Mesendoderm (in vitro differentiated cells): ENCODE data around the gene LAS1L.
"Not testable (repeated sequence)": the region's sequence is repeated elsewhere in the genome, so short reads cannot be mapped to it uniquely, and the experiment has no call there.

ENCODE experiments used
- DNase-seq: peaks from one replicate; pipeline ENCODE4 v3.0.0; 2013
- H2AK5ac ChIP-seq: 2 replicates; pipeline ENCODE4 v1.6.1; 2013; ENCODE audit warnings: low read length, inconsistent platforms
- H2BK120ac ChIP-seq: 2 replicates; pipeline ENCODE4 v1.6.1; 2013; ENCODE audit warnings: low read depth, mild to moderate bottlenecking, low read length, moderate library complexity, mixed read lengths
- H2BK15ac ChIP-seq: replicated peaks from 2 replicates; pipeline ENCODE4 v1.6.1; 2013; ENCODE audit warnings: low read depth, mild to moderate bottlenecking, moderate library complexity
- H2BK5ac ChIP-seq: 2 replicates; pipeline ENCODE4 v1.6.1; 2013; ENCODE audit warnings: low read length, inconsistent platforms
- H3K18ac ChIP-seq: 2 replicates; pipeline ENCODE4 v1.6.1; 2013; ENCODE audit warnings: mild to moderate bottlenecking, low read length, mixed read lengths
- H3K23ac ChIP-seq: one replicate; pipeline ENCODE4 v1.6.1; 2013; ENCODE audit warnings: low read length
- H3K27ac ChIP-seq: 2 replicates; pipeline ENCODE4 v1.5.1; 2013; ENCODE audit warnings: low read depth, mild to moderate bottlenecking, inconsistent platforms, low read length, moderate library complexity
- H3K27me3 ChIP-seq: 2 replicates; pipeline ENCODE4 v1.6.1; 2013; ENCODE audit warnings: low read length, control low read depth, mild to moderate bottlenecking, inconsistent platforms; ENCODE audit not compliant: insufficient read depth, poor library complexity
- H3K36me3 ChIP-seq: 2 replicates; pipeline ENCODE4 v1.6.1; 2013; ENCODE audit warnings: low read length, inconsistent platforms; ENCODE audit not compliant: control insufficient read depth, insufficient read depth
- H3K4ac ChIP-seq: one replicate; pipeline ENCODE4 v1.6.1; 2013; ENCODE audit warnings: low read depth, mild to moderate bottlenecking, low read length, moderate library complexity
- H3K4me1 ChIP-seq: 2 replicates; pipeline ENCODE4 v1.6.1; 2013; ENCODE audit warnings: low read depth, low read length, inconsistent platforms; ENCODE audit not compliant: control insufficient read depth
- H3K4me2 ChIP-seq: 2 replicates; pipeline ENCODE4 v1.6.1; 2013; ENCODE audit warnings: low read length
- H3K4me3 ChIP-seq: 2 replicates; pipeline ENCODE4 v1.5.1; 2013; ENCODE audit warnings: mild to moderate bottlenecking, low read length
- H3K56ac ChIP-seq: one replicate; pipeline ENCODE4 v1.6.1; 2013; ENCODE audit warnings: low read length
- H3K79me1 ChIP-seq: 2 replicates; pipeline ENCODE4 v1.6.1; 2013; ENCODE audit warnings: low read length, inconsistent platforms
- H3K79me2 ChIP-seq: 2 replicates; pipeline ENCODE4 v1.6.1; 2013; ENCODE audit warnings: mild to moderate bottlenecking, low read length; ENCODE audit not compliant: control insufficient read depth, insufficient read depth
- H3K9ac ChIP-seq: 2 replicates; pipeline ENCODE4 v1.6.1; 2013; ENCODE audit warnings: low read length, inconsistent platforms
- H4K5ac ChIP-seq: one replicate; pipeline ENCODE4 v1.6.1; 2013; ENCODE audit warnings: low read length
- H4K8ac ChIP-seq: one replicate; pipeline ENCODE4 v1.6.1; 2013; ENCODE audit warnings: low read depth, mild to moderate bottlenecking, control low read depth, low read length, moderate library complexity
- WGBS: extraction: QIAGEN DNeasy Blood & Tissue Kit; methylation state at CpG from one replicate; pipeline ENCODE4 v1.1.7; 2013; ENCODE audit warnings: low lambda C conversion rate, missing lambda C conversion rate; ENCODE audit not compliant: insufficient coverage; ENCODE audit errors: extremely low coverage; 5-methylcytosine and 5-hydroxymethylcytosine counted together

LAS1L gene

DNA sequence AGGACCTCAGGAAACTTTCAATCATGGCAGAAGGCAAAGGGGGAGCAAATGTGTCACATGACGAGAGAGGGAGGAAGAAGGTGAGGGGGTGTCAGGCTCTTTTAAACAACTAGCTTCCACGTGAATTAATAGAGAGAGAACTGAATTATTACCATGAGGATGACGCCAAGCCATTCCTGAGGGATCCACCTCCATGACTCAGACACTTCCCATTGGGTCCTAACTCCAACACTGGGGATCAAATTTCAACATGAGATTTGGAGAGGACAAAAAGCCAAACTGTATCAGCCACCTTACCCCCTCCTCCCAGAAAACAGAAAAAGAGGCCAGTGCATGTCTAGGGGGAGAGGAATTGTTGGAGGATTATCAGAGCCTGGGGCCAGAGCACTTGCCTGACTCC is 40.4 kb upstream of the LAS1L start:
- Histone ChIP-seq H4K8ac (no peak overlapping the region), H3K4me3 (no peak overlapping the region), H4K5ac (no peak overlapping the region), H3K36me3 (no peaks in the 10 kb centered on the region), H2AK5ac (no peak overlapping the region), H3K27ac (no peak overlapping the region), H3K27me3 (no peaks in the 10 kb centered on the region), H2BK15ac (no peak overlapping the region), H3K79me2 (no peaks in the 10 kb centered on the region), H3K4me2 (no peak overlapping the region), H2BK120ac (no peak overlapping the region), H3K4me1 (no peaks in the 10 kb centered on the region), H2BK5ac (no peak overlapping the region), H3K56ac (no peak overlapping the region), H3K79me1 (no peaks in the 10 kb centered on the region), H3K9ac (no peak overlapping the region), H3K23ac (no peak overlapping the region), H3K18ac (no peak overlapping the region), H3K4ac (no peak overlapping the region)
- WGBS = no CpG with 5 or more reads among the region's 3 CpGs
- DNase-seq = no peak

DNA sequence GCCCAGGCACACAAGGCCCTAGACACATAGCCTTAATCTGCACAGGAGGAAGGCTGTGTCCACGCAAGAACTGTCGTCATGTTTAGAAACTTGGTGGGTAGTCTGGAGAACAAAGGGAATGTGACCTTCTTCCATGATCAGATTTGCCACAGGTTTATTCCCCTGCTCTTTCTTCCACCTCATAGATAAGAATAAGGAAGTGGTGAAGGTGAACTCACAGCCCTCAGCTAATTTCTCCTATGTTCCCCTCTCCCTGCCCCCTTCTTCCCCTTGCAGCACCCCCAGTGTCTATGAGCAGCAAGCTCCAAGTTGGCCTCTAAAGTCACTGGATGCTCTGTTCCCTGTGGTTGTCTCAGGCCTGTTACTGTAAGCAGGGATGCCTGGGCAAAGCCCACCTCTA is 39.8 kb upstream of the LAS1L start:
- Histone ChIP-seq H3K79me2 (no peaks in the 10 kb centered on the region), H4K8ac (no peak overlapping the region), H2BK5ac (no peak overlapping the region), H3K79me1 (no peaks in the 10 kb centered on the region), H3K9ac (no peak overlapping the region), H3K4me3 (no peak overlapping the region), H3K56ac (no peak overlapping the region), H3K23ac (no peak overlapping the region), H4K5ac (no peak overlapping the region), H3K4me1 (no peaks in the 10 kb centered on the region), H3K27ac (no peak overlapping the region), H3K18ac (no peak overlapping the region), H3K27me3 (no peaks in the 10 kb centered on the region), H2AK5ac (no peak overlapping the region), H2BK15ac (no peak overlapping the region), H3K4ac (no peak overlapping the region), H2BK120ac (no peak overlapping the region), H3K4me2 (no peak overlapping the region), H3K36me3 (no peaks in the 10 kb centered on the region)
- WGBS = no CpG with 5 or more reads among the region's 2 CpGs
- DNase-seq = no peak

DNA sequence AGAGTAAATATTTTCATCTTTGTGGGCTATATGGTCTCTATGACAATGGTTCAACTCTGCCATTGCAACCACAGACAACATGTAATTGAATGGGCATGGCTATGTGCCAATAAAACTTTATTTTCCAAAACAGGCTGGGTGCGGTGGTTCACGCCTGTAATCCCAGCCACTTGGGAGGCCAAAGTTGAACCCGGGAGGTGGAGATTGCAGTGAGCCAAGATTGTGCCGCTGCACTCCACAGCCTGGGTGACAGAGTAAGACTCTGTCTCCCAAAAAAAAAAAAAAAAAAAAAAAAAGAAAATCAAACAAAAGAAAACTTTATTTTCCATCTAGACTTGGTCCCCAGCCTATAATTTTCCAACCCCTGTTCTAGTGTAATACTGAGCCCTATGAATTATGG is 38.4 kb upstream of the LAS1L start:
- no peaks in the 10 kb centered on the region for H3K27me3 ChIP-seq
- H3K36me3 ChIP-seq = no peaks in the 10 kb centered on the region
- H3K23ac ChIP-seq = no peak overlapping the region
- no peaks in the 10 kb centered on the region for H3K79me2 ChIP-seq
- H3K9ac ChIP-seq = no peak overlapping the region
- no peak for DNase-seq
- H3K4ac ChIP-seq = no peak overlapping the region
- no peak overlapping the region for H2BK5ac ChIP-seq
- H4K5ac ChIP-seq = no peak overlapping the region
- no peak overlapping the region for H3K27ac ChIP-seq
- no peaks in the 10 kb centered on the region for H3K4me1 ChIP-seq
- H3K56ac ChIP-seq = no peak overlapping the region
- H2BK120ac ChIP-seq = no peak overlapping the region
- no peak overlapping the region for H3K4me3 ChIP-seq
- no peak overlapping the region for H2BK15ac ChIP-seq
- no peaks in the 10 kb centered on the region for H3K79me1 ChIP-seq
- no peak overlapping the region for H3K18ac ChIP-seq
- H3K4me2 ChIP-seq = no peak overlapping the region
- H2AK5ac ChIP-seq = no peak overlapping the region
- no CpG with 5 or more reads among the region's 4 CpGs for WGBS
- no peak overlapping the region for H4K8ac ChIP-seq

DNA sequence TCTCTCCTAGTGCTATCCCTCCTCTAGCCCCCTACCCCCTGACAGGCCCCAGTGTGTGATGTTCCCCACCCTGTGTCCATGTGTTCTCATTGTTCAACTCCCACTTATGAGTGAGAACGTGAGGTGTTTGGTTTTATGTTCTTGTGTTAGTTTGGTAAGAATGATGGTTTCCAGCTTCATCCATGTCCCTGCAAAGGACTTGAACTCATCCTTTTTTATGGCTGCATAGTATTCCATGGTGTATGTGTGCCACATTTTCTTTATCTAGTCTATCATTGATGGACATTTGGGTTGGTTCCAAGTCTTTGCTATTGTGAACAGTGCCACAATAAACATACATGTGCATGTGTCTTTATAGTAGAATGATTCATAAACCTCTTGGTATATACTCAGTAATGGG is 28.3 kb upstream of the LAS1L start:
- no CpG with 5 or more reads among the region's 1 CpG for WGBS
- not testable (repeated sequence) for H3K27me3 ChIP-seq

DNA sequence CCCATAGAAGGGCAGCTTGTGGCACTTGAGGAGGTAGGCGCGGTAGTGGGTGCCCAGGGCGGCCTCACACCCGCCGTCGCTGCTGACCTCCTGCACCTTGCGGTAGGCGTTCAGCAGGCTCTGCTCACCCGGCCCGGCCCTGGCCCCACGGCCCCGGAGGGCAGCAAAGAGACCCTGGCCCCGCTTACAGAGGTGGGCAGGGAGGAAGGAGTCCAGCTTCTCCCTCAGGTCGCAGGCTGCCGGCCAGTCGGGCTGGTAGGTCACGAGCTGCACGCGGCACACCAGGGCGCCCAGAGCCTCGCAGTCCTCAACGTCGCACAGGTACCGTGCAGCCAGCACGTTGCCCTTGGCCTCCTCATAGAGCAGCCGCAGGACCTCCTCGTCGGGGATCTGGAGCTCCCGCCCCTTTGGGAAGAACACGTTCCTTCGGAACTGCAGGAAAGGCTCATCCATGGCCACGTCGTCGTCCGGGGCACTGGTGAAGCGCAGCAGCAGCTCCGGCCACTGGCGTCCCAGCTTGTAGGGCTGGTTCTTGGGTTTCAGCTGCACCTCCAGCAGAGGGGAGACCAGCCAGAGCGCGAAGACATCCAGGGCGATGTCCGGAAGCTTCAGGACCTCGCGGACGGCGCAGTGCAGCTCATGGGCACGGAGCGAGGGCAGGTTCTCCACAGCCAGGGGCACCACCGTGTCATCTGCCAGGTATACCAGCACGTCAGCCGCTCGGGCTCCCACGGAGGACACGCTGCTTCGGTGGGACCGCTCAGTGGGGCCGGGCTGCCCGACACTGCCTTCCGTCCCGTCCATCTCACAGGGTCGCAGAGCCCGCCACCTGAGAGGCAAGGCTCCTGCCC is 17.1 kb upstream of the LAS1L start:
- Histone ChIP-seq H2BK120ac (no peak overlapping the region), H3K79me1 (no peaks in the 10 kb centered on the region), H3K4me3 (no peak overlapping the region), H3K27ac (no peak overlapping the region), H3K18ac (no peak overlapping the region), H3K56ac (no peak overlapping the region), H2AK5ac (no peak overlapping the region), H3K27me3 (no peaks in the 10 kb centered on the region), H3K9ac (no peak overlapping the region), H3K4me2 (no peak overlapping the region), H2BK15ac (no peak overlapping the region), H3K4me1 (no peaks in the 10 kb centered on the region), H3K23ac (no peak overlapping the region), H3K4ac (no peak overlapping the region), H2BK5ac (no peak overlapping the region), H3K79me2 (no peaks in the 10 kb centered on the region), H4K5ac (no peak overlapping the region), H4K8ac (no peak overlapping the region), H3K36me3 (no peaks in the 10 kb centered on the region)
- no peak for DNase-seq
- WGBS = no CpG with 5 or more reads among the region's 62 CpGs

More for the DNA sequence above, 28.3 kb upstream of the LAS1L start:
- not testable (repeated sequence) for H2BK5ac ChIP-seq, H3K23ac ChIP-seq, H3K27ac ChIP-seq, H2BK15ac ChIP-seq, H3K9ac ChIP-seq, H2AK5ac ChIP-seq, H4K5ac ChIP-seq, H3K79me2 ChIP-seq, H3K18ac ChIP-seq, H3K79me1 ChIP-seq, H3K56ac ChIP-seq, H3K4me1 ChIP-seq, DNase-seq, H2BK120ac ChIP-seq, H3K4ac ChIP-seq, H4K8ac ChIP-seq, H3K36me3 ChIP-seq, H3K4me2 ChIP-seq, H3K4me3 ChIP-seq

DNA sequence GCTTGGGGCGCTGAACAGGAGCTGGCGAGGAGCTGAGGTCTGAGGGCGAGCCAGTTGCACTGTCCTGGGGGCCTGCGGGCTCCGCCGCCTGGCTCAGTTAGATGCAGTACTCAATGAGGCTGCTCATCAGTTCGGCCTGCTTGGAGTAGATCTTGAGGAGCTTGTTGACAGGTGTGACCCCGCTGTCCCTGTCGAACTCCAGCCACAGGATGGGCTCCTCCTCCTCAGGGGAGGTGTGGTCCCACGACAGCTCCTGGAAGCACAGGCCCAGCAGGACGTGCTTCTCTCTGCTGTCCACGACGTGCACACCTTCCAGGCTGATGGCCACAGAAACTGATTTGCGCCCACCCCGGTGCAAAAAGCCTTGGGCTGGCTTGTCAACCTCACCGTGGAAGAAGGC is 16.5 kb upstream of the LAS1L start:
- Histone ChIP-seq H2BK15ac (no peak overlapping the region), H3K36me3 (no peaks in the 10 kb centered on the region), H3K4me3 (no peak overlapping the region), H2AK5ac (no peak overlapping the region), H3K4me2 (no peak overlapping the region), H3K27ac (no peak overlapping the region), H3K4ac (no peak overlapping the region), H3K27me3 (no peaks in the 10 kb centered on the region), H2BK5ac (no peak overlapping the region), H3K18ac (no peak overlapping the region), H4K8ac (no peak overlapping the region), H3K79me2 (no peaks in the 10 kb centered on the region), H4K5ac (no peak overlapping the region), H2BK120ac (no peak overlapping the region), H3K56ac (no peak overlapping the region), H3K23ac (no peak overlapping the region), H3K9ac (no peak overlapping the region), H3K79me1 (no peaks in the 10 kb centered on the region), H3K4me1 (no peaks in the 10 kb centered on the region)
- no peak for DNase-seq
- no CpG with 5 or more reads among the region's 16 CpGs for WGBS
